Left ventricle myocardium inferior (tissue), 1 donor: ENCODE results near the gene TIGD7. TPM values are rescaled to one million over a fixed set of nuclear protein-coding genes. Genes with fewer than 3 reads are reported as not detected.

Source experiments
- DNase-seq: peaks from one replicate; pipeline ENCODE4 v3.0.0-alpha.2; 2020
- H3K27ac ChIP-seq: fragments of 200-600 bp; replicated peaks from 2 replicates; pipeline ENCODE4 v1.8.0; 2021
- H3K27me3 ChIP-seq: fragments of 200-600 bp; 2 replicates; pipeline ENCODE4 v1.8.0; 2021; ENCODE audit warnings: low read depth
- H3K36me3 ChIP-seq: fragments of 200-600 bp; 2 replicates; pipeline ENCODE4 v1.8.0; 2021
- H3K4me1 ChIP-seq: fragments of 200-600 bp; 2 replicates; pipeline ENCODE4 v1.8.0; 2021
- H3K4me3 ChIP-seq: fragments of 200-600 bp; 2 replicates; pipeline ENCODE4 v1.8.0; 2021; ENCODE audit warnings: mild to moderate bottlenecking, moderate library complexity
- H3K9me3 ChIP-seq: fragments of 200-600 bp; replicated peaks from 2 replicates; pipeline ENCODE4 v1.8.0; 2021
- CTCF ChIP-seq: fragments of 200-600 bp; IDR thresholded peaks from 2 replicates; pipeline ENCODE4 v1.8.0; 2021; ENCODE audit warnings: antibody characterized with exemption, mild to moderate bottlenecking, borderline replicate concordance
- intact Hi-C: fragments of 100-400 bp; cut with micrococcal nuclease; formaldehyde crosslinking; loops from one replicate; pipeline ENCODE4 v1.11.0; 2022
- total RNA-seq: library from RNA; stranded (reverse); fragmentation: NEBNext Ultra II Directional; extraction: Animal tissue kit (Norgen Biotek cat#: 25700); gene quantifications from one replicate; pipeline ENCODE4 v1.2.1, GENCODE V29; 2021
- donor health status: DM: no; HTN: yes; CAD: no; lungs with severe emphysema.

The TIGD7 gene
- total RNA-seq, 1 donor from 2014 or later = 9.7 TPM

- Histone ChIP-seq H3K27ac (no peak overlapping the region), H3K4me1 (peaks cover 15% of the 10 kb centered on the region), H3K9me3 (peaks cover 100% of the 10 kb centered on the region), H3K4me3 (no peak overlapping the region), H3K36me3 (peaks cover 99% of the 10 kb centered on the region), H3K27me3 (no peaks in the 10 kb centered on the region)
- no peak for DNase-seq
- TF ChIP-seq CTCF = no peak
- intact Hi-C loops = no loop called here
These were observed 6.3 kb upstream of the TIGD7 start for GRCh38 chr16:3311496-3311895.

GRCh38 chr16:3306078-3306477 lies 848 bp upstream of the TIGD7 start:
- no peak for TF ChIP-seq CTCF
- Histone ChIP-seq H3K4me1 (peaks cover 45% of the 10 kb centered on the region), H3K27me3 (no peaks in the 10 kb centered on the region), H3K27ac (peak overlapping the region; percentile 98), H3K36me3 (peaks cover 66% of the 10 kb centered on the region), H3K9me3 (peaks cover 86% of the 10 kb centered on the region), H3K4me3 (peak overlapping the region; percentile 95)
- intact Hi-C loops = no loop called here
- no peak for DNase-seq

DNA sequence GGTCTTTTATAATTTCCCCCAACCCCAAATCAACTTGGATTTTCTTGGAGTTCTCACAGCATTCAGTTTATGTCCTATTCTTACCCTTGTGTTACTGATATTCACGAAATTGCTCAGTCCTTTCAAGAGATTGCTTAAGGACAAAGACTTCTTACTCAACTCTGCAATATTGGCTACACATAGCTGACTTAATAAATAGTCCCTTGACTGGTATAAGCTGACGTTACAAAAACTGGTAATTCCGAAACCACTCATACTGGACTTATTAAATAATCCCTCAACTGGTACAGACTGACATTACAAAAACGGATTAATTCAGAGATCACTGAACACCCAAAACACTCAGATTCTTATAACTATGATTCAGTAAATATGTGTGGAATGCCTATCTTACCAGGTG lies 860 bp downstream of the TIGD7 start:
- peak overlapping the region; percentile 95 for H3K4me3 ChIP-seq
- peaks cover 67% of the 10 kb centered on the region for H3K36me3 ChIP-seq
- H3K27me3 ChIP-seq = no peaks in the 10 kb centered on the region
- peaks cover 45% of the 10 kb centered on the region for H3K4me1 ChIP-seq
- no peak for TF ChIP-seq CTCF
- DNase-seq = no peak
- peaks cover 86% of the 10 kb centered on the region for H3K9me3 ChIP-seq
- H3K27ac ChIP-seq = peak overlapping the region; percentile 98
- intact Hi-C loops = no loop called here

GRCh38 chr16:3295783-3296182 lies 9.4 kb downstream of the TIGD7 start:
- Histone ChIP-seq H3K36me3 (peaks cover 58% of the 10 kb centered on the region), H3K9me3 (peaks cover 100% of the 10 kb centered on the region), H3K27ac (no peak overlapping the region), H3K4me1 (peaks cover 17% of the 10 kb centered on the region), H3K4me3 (no peak overlapping the region), H3K27me3 (no peaks in the 10 kb centered on the region)
- no peak for TF ChIP-seq CTCF
- intact Hi-C loops = no loop called here
- DNase-seq = no peak

GRCh38 chr16:3295209-3295608 lies 10.0 kb downstream of the TIGD7 start:
- no peak for TF ChIP-seq CTCF
- no peak for DNase-seq
- Histone ChIP-seq H3K27ac (no peak overlapping the region), H3K4me1 (peaks cover 17% of the 10 kb centered on the region), H3K36me3 (peaks cover 58% of the 10 kb centered on the region), H3K9me3 (peaks cover 100% of the 10 kb centered on the region), H3K27me3 (no peaks in the 10 kb centered on the region), H3K4me3 (peak overlapping the region; percentile 19)
- intact Hi-C loops = no loop called here

DNA sequence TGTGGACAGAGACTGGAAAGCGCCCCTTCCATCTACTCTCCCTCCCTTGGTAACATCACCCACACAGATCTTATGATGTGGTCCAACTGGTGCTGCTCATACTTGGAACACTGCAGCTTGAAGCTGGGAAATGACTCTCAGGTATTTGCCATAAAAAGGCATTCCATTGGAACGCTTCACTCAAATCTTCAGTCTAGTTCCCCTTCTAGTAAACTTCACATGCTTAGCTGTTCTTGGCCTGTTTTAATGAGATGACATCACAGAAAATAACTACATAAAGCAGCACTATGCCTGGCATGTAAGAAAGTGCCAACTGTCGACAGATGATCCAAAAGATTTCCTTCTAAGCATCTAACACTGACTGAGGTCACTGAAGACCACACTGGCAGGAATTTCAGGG lies 12.6 kb downstream of the TIGD7 start:
- no peak overlapping the region for H3K4me3 ChIP-seq
- H3K27me3 ChIP-seq = no peaks in the 10 kb centered on the region
- DNase-seq = no peak
- no peak for TF ChIP-seq CTCF
- peaks cover 100% of the 10 kb centered on the region for H3K9me3 ChIP-seq
- intact Hi-C loops = no loop called here
- peaks cover 17% of the 10 kb centered on the region for H3K4me1 ChIP-seq
- peaks cover 72% of the 10 kb centered on the region for H3K36me3 ChIP-seq
- no peak overlapping the region for H3K27ac ChIP-seq
